ENCODE measurements around the gene CNN1. TPM values are rescaled to one million over a fixed set of nuclear protein-coding genes. Genes with fewer than 3 reads are reported as not detected.

Gene CNN1
- total and polyA plus RNA-seq, 2 of the 4 experiments (the other 2 are of a cell fraction), result 102 to 196 TPM

GRCh38 chr19:11563532-11563931 lies 24.9 kb downstream of the CNN1 start:
- no peak overlapping the region for H3K27ac ChIP-seq (ENCODE audit: insufficient read depth, low read length)
- H3K14ac ChIP-seq (replicated peaks; ENCODE audit: low read depth, low read length), result no peak overlapping the region
- 92% methylated on average over 4 of the region's 8 CpGs; no CpG with 5 or more reads in 1 of the 2 experiments for WGBS, 2 experiments (ENCODE audit: extremely low coverage in 2 of 2, insufficient read length in 1 of 2)
- no peaks in the 10 kb centered on the region for H3K4me1 ChIP-seq (ENCODE audit: control insufficient read depth, insufficient read depth, low read length)
- BruUV-seq (replicated peaks), result no TSS peak
- no peaks in the 10 kb centered on the region for H3K27me3 ChIP-seq (ENCODE audit: control insufficient read depth, insufficient read depth, low read length)
- ATAC-seq (ENCODE audit: low read depth), result no peak
- no peak for DNase-seq
- no peak overlapping the region for H3K56ac ChIP-seq (ENCODE audit: extremely low read depth, insufficient read depth, low read length)
- H4K5ac ChIP-seq (ENCODE audit: low read depth, low read length), result no peak overlapping the region
- dilution Hi-C loops (cut with HindIII; ENCODE audit: low sequenced_read_pairs, unreplicated experiment), result no loop called here
- peaks cover 0 to 17% of the 10 kb centered on the region in 2 experiments; a peak in 2 of 4 replicates for H3K79me1 ChIP-seq (ENCODE audit: low read depth in 1 of 2, low read length in 2 of 2)
- H3K36me3 ChIP-seq (ENCODE audit: control insufficient read depth, insufficient read depth, low read length), result no peaks in the 10 kb centered on the region
- H2BK15ac ChIP-seq (ENCODE audit: low read depth, low read length), result no peak overlapping the region
- H3K4me2 ChIP-seq (ENCODE audit: low read depth, low read length), result no peak overlapping the region
- H3K23ac ChIP-seq (ENCODE audit: low read depth, low read length), result no peak overlapping the region
- H3K9ac ChIP-seq (ENCODE audit: low read depth, low read length), result no peak overlapping the region
- no peak overlapping the region for H2BK120ac ChIP-seq (ENCODE audit: low read depth, low read length)
- no peak overlapping the region for H2BK5ac ChIP-seq (ENCODE audit: low read depth, low read length, poor library complexity, severe bottlenecking)
- POLR2A ChIA-PET (ENCODE audit: unreplicated experiment), result interaction anchor here (0.5 kb wide), 1 partner anchor 13 kb away, joined by 4 read pairs; no protein-coding TSS in a partner anchor
- no peaks in the 10 kb centered on the region for H3K9me3 ChIP-seq (ENCODE audit: control insufficient read depth, insufficient read depth, low read length)
- peaks cover 3% of the 10 kb centered on the region; the same call in 1 of the 2 replicates for H4K20me1 ChIP-seq (ENCODE audit: insufficient read depth, low read length)
- no peak overlapping the region for H3K18ac ChIP-seq (ENCODE audit: low read depth, low read length)
- H4K91ac ChIP-seq (ENCODE audit: insufficient read depth, low read depth, low read length), result no peak overlapping the region
- intact Hi-C loops (cut with micrococcal nuclease), result no loop called here
- no peak overlapping the region for H2AK9ac ChIP-seq (replicated peaks; ENCODE audit: low read depth, low read length, poor library complexity)
- H3K4ac ChIP-seq (ENCODE audit: low read depth, low read length), result no peak overlapping the region
- no peak overlapping the region for H2BK20ac ChIP-seq (ENCODE audit: low read depth, low read length)
- H4K8ac ChIP-seq (ENCODE audit: low read depth in 2 of 2, low read length in 2 of 2), result no peak overlapping the region
- CTCF ChIA-PET, result no interaction called here
- in situ Hi-C loops (cut with MboI; ENCODE audit: low sequenced_read_pairs), result no loop called here
- no peak overlapping the region for H3K4me3 ChIP-seq (ENCODE audit: insufficient read depth, low read depth, low read length)
- no peak overlapping the region for H2AK5ac ChIP-seq (ENCODE audit: low read depth, low read length)
- H2AFZ ChIP-seq (replicated peaks; ENCODE audit: low read length, poor library complexity), result no peak overlapping the region
- TF ChIP-seq RCOR1 (IDR thresholded peaks at IDR 0.05; ENCODE audit: insufficient replicate concordance, low read length) (no peak), SMC3 (IDR thresholded peaks at IDR 0.05; ENCODE audit: low read depth, low read length) (no peak), CHD1 (IDR thresholded peaks at IDR 0.05; ENCODE audit: low read depth, low read length) (no peak), BHLHE40 (IDR thresholded peaks at IDR 0.05; ENCODE audit: low read depth, low read length) (no peak), MXI1 (IDR thresholded peaks at IDR 0.05; ENCODE audit: borderline replicate concordance, low read depth, low read length) (no peak), FOS (IDR thresholded peaks at IDR 0.05; ENCODE audit: low read depth, low read length) (no peak), RAD21 (IDR thresholded peaks at IDR 0.05; ENCODE audit: low read length) (no peak), POLR2A (IDR thresholded peaks at IDR 0.05; ENCODE audit: low read depth, low read length) (no peak), MAFK (IDR thresholded peaks at IDR 0.05; ENCODE audit: low read depth, low read length) (no peak), ELK1 (IDR thresholded peaks at IDR 0.05; ENCODE audit: borderline replicate concordance, low read depth, low read length) (no peak), MAZ (IDR thresholded peaks at IDR 0.05; ENCODE audit: borderline replicate concordance, low read depth, low read length) (no peak), CEBPB (IDR thresholded peaks at IDR 0.05; ENCODE audit: low read depth, low read length) (no peak), RFX5 (IDR thresholded peaks at IDR 0.05; ENCODE audit: low read depth, low read length) (no peak), NFE2L2 (IDR thresholded peaks at IDR 0.05; ENCODE audit: low read depth, low read length) (no peak), CTCF (conservative IDR thresholded peaks at IDR 0.05; ENCODE audit: low read depth, low read length) (no peak)
- TF ChIP-seq, protein P1, sequence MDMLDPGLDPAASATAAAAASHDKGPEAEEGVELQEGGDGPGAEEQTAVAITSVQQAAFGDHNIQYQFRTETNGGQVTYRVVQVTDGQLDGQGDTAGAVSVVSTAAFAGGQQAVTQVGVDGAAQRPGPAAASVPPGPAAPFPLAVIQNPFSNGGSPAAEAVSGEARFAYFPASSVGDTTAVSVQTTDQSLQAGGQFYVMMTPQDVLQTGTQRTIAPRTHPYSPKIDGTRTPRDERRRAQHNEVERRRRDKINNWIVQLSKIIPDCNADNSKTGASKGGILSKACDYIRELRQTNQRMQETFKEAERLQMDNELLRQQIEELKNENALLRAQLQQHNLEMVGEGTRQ (IDR thresholded peaks at IDR 0.05; ENCODE audit: low read depth, low read length), result no peak
- no peaks in the 10 kb centered on the region for H3K9me1 ChIP-seq (ENCODE audit: insufficient read depth, low read length)

All from IMR-90 (cell line).